NCI-H1092 treated with DMSO at 0.1 percent for 48 hours (cell line): ENCODE data around the gene ZNF230.

Experiments used
- DNase-seq: peaks from one replicate; lab custom pipeline; 2025; lab: John Stamatoyannopoulos, UW

The ZNF230 gene

DNA sequence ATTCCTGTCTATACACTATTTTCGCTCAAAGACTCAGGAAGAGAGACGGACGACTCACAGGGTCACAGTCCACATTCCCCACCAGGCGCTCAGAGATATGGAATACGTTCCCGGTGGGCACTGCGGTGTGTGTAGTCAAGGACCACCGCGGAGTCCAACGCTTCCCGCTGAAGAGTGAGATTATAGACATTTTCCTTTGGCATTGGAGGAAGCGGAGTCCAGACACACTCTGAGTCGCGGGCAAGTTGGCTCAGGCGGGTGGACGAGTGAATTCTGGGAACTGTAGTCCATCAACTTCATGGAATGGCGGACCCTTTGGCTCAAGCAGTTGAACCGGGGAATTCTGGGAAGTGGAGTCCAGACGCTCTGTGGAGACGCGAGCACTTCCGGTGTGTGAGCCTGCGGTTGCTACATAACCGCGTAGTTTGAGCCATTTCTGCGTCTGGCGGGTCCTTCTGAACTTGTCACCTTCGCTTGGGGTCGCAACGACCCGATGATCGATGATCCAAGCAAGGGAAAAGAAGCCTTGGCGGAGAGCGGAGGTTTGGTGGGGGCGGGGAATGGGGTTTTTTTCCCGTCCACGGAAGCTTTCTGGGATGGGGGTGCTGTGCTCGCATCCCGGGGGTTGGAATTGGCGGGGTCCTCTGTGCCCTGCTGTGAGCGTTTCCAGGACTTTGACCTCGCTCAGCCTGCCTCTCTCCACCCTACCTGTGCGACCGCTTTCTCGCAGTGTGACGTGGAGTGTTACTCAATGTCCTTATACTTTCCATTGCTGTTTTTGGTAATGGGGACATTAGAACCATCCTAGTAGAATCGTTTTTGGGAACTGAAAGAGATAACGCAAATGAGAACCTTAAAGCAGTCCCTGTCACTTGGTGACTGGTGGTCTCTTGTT, at the start of gene ZNF230:
Gene ZNF230, plus strand, starts transcription at position 392 of the 895 bp plus-strand sequence. CDS start 4,122 bp downstream, outside the sequence.
- peak; percentile 90 for DNase-seq

DNA sequence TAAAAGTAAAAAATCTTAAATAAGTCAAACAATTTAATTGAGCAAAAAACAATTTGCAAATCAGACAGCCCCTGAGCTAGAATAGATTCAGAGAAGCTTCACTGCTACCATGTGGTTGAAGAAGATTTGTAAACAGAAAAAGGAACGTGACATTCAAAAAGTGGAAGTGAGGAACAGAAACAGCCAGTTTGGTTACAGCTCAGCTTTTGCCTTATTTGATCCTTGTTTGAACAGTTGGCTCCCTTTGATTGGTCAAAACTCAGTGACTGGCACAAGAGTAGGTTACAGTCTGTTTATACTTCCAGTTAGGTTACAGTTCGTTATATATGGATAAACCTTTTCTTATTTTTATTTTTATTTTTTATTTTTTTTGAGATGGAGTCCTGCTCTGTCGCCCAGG, 45.9 kb upstream of the ZNF230 start:
- no peak for DNase-seq

DNA sequence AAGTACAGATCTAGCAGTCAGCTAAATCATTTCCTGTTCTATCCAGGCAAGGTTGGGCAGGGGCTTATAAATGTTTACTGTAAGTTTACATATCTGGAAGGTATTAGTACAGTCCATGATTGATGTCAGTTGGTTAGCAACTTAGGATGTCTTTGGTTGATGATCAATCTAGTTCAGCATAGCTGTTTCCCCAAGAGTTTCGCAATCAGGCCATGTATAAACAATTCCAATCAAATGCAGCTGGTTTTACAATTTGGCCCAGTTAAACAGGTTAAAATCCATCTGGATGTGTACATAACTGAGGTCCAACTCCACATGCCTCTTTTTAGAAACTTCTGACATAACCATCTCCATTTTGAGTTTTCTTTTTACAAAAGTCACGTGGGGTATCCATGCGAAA, 44.9 kb upstream of the ZNF230 start:
- no peak for DNase-seq

DNA sequence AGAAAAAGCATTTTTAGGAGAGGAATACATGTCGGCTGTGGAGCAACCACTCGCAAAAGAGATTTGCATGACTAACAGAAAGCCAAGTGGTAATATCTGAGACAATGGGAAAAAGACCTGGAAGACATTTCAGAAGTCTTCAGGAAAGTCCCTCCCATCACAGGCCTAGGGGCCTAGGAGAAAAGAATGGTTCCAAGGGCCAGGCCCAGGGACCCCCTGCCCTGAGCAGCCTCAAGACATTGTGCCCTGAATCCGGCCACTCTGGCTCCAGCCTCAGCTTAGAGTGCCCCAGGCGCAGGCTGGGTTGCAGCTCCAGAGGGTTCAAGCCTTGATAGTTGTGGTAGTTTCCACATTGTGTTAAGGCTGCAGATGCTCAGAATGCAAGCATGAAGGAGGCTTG, 42.3 kb upstream of the ZNF230 start:
- DNase-seq: no peak

DNA sequence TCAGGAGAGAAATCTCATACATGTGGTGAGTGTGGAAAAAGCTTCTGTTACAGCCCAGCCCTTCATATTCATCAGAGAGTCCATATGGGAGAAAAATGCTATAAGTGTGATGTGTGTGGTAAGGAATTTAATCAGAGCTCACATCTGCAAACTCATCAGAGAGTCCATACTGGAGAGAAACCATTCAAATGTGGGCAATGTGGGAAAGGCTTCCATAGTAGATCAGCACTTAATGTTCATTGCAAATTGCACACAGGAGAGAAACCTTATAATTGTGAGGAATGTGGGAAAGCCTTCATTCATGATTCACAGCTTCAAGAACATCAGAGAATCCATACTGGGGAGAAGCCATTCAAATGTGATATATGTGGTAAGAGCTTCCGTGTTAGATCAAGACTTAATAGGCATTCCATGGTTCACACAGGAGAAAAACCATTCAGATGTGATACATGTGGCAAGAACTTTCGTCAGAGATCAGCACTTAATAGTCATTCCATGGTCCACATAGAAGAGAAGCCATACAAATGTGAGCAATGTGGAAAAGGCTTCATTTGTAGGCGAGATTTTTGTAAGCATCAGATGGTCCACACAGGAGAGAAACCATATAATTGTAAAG, 36.6 kb upstream of the ZNF230 start:
- no peak for DNase-seq

DNA sequence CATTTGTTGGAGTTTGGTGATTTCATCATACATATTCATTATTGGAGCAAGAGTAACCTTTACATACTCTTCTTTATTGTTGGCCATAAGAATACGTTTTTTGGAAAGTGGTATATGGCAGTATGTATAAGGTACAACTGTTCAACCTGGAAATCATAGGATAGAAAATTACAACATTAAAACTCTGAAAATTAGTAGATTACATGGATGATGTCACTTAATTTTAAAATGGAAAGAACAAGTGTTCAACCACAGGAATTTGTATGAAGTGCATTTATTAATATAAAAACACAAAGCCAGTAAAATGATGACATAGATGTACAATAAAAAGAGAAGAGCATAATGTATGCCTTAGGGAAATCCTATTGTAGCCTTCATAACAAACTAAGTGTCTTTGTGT, 26.0 kb upstream of the ZNF230 start:
- no peak for DNase-seq

DNA sequence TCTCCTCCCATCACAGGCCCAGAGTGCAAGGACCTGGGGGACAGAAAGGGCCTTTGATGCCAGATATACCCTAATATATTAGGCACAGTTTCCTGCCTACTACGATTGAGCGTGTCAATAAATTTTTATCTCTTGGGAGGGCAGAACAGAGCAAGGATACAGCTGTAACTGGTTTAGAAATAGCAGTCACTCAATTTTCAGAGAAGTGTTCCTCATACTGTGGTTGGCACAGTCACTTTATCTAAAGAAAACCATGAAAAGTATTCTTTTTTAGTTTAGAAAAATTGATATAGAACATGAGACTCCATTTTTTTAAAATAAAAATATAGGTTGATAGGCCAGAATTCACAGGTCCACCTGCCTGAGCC, 19.2 kb upstream of the ZNF230 start:
- no peak for DNase-seq

DNA sequence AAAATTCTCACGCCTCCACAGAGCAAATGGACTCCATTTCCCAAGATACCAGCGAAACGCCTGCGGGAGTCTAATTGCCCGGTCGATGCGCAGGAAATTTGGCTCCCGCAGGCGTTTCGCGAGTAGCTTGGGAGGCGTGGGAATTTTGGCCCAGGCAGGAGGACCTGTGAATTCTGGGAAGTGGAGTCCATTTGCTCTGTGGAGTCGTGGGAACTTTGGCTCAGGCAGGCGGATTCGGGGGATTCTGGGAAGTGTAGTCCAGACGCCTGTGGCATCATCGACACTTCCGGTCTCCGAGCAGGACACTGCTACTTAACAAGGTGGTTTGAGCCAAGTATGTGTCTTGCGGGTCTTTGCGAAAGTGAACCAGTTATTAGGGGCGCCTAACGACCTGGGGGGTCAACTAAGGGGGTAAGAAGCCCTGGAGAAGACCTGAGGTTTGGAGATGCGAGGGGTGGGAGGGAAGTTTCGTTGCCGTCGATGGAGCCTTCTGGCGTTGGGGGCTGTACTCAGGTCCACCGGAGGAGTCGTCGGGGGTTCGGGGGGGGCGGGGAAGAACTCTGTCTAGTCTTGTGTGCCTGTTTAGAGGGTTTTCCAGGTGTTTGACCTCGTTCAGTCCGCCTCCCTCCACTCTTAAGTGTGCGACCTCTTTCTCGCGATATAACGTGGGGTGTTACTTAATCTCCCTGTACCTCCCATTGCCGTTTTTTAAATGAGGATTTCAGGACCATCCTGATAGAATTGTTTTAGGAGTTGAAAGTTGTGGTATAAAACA, 18.7 kb upstream of the ZNF230 start, which contains the start of gene ZNF155:
Gene ZNF155, plus strand, starts transcription at position 277 of the 775 bp plus-strand sequence. CDS start 4,356 bp downstream, outside the sequence.
- peak; percentile 91 for DNase-seq

DNA sequence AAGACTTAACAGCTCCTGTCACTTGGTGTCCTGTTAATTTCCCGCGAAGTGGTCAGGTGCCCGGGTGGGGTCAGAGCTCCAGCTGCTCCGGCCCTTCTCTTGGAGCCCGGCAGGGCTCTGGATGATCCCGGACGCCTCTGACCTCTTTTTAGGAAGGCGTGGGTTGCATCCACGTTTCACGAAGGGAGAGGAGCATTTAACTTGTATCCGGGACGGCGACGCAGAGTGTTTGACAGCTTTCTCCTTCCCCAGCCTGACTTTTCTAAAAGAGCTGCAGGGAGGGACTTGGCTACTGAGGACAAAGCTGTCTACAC, 18.1 kb upstream of the ZNF230 start:
- no peak for DNase-seq

DNA sequence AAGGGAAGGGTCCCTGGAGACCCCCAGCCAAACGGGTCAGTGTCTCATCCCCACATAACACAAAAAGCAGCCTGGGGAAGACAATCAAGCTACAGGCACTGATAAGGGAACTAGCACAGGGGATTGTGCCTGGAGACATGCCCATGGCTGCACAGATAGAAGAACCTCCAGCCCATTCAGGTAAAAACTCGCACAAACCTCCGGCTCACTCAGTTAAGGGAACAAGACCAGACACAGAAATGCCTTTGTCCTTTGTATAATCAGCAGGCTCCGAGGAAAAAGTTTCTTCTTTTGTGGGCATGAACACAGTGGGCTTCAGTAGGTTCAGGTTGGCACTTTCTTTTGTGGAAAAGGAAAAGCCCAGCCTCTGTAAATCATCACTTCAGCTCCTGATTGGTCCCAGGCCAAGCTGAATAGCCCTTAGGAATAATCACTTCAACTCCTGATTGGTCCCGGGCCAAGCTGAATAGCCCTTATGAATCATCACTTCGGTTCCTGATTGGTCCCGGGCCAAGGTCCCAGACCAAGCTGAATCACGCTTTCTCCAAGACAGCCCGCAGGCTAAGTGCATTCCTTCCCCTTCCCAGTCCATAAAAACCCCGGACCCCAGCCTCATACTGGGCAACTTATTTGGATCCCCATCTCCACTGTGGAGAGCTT, 5.0 kb upstream of the ZNF230 start:
- DNase-seq: no peak

DNA sequence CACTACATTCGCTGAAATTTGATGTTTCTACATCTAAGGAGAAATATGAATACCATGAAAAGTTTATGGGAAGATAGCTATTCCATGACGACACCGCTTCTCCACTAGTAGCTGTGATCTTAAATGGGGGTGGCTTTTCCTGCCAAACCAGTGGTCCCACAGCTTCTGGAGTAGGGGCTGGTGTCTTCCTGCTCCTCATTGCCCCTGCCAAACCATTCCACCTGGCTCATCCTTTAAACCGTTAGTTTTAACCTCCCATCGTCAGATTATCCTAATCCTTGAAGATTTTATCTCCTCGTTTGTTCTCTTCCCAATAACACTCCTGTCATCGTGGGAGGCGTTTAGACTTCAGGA, 568 bp upstream of the ZNF230 start:
- no peak for DNase-seq

DNA sequence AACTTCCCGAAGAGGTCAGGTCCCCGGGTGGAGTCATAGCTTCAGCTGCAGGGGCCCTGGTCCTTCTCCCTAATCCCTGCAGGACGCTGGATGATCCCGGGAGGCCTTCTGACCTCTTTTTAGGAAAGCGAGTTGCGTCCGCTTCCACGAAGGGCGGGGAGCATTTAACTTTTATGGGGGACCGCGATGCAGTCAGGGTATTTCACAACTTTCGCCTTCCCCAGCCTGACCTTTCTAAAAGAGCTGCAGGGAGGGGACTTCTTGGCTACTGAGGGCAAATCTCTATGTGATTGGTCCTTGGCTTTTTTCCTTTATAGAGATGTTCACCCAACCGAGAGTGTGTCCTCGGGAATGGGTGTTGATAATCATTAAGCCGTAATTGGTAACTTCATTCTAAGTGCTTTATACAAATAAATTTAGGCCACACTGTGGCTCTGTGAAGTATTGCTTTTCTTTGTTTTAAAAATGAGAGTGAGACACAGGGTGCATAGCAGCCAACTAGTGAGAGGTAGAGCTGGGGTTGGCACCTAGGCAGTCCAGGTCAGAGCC, 778 bp downstream of the ZNF230 start:
- no peak for DNase-seq

DNA sequence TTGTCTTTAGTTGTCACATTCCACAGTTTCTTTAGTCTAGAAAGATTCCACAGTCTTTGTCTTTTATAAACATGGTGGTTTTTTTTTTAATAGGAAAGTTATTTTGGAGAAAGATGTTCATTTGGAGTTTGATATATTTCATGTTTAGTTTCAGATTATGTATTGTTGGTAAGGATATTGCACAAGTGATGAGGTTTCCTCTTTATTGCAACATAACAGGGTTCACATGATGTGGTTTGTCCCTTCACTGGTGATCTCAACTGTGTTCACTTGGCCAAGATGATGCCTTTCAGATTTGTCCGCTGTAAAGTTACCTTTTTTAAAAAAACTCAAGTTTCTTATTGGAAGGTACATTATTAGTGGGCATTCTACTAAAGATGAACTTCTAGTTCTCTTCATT, 3.2 kb downstream of the ZNF230 start:
- no peak for DNase-seq

DNA sequence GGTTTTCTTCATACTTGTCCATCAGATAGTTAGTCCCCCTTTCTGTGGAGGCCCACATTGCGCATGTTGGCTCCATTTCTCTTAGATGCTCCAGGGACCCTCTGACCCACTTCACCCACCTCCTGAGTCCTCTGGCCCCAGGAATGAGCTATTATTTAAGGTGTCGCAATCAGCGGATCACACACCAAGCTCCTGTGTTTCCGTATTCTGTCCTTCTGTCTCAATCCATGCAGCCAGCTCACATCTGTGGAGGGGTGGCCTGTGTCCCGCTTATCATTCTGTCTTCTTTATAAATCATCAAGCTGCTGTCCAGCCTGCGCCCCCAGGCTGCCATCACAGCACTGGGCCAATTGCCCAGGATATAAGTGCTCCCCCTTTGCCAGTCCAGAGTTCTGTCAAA, 4.7 kb downstream of the ZNF230 start:
- DNase-seq: no peak

DNA sequence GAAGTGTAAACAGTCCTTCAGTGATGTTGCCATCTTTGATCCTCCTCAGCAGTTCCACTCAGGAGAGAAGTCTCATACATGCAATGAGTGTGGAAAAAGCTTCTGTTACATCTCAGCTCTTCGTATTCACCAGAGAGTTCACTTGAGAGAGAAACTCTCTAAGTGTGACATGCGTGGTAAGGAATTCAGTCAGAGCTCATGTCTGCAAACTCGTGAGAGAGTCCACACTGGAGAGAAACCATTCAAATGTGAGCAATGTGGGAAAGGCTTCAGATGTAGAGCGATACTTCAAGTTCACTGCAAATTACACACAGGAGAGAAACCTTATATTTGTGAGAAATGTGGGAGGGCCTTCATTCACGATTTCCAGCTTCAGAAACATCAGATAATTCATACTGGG, 7.7 kb downstream of the ZNF230 start:
- DNase-seq: no peak

DNA sequence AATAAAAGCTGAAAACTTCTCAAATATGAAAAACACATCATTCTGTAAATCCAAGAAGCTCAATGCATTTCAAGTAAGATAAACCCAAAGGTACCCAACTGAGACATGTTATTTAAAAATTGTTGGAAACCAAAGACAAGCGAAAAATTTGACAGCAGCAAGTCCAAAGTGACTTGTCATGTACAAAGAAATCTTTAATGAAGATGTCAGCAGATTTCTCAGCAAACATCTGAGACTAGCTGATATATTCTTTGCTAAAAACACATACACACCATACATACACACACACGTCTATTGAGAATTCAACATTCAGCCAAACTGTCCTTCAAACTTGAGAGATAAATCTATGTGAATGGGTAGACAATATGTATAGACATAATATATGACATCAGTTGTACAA, 16.7 kb downstream of the ZNF230 start:
- no peak for DNase-seq

DNA sequence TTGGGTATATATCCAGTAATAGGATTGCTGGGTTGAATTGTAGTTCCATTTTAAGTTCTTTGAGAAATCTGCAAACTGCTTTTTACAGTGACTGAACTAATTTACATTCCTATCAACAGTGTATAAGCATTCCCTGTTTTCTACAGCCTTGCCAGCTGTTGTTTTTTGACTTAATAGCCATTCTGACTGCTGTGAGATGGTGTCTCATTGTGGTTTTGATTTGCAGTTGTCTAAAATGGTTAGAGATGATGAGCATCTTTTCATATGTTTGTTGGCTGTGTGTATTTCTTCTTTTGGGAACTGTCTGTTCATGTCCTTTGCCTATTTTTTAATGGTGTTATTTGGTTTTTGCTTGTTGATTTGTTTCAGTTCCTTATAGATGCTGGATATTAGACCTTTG, 18.5 kb downstream of the ZNF230 start:
- no peak for DNase-seq

DNA sequence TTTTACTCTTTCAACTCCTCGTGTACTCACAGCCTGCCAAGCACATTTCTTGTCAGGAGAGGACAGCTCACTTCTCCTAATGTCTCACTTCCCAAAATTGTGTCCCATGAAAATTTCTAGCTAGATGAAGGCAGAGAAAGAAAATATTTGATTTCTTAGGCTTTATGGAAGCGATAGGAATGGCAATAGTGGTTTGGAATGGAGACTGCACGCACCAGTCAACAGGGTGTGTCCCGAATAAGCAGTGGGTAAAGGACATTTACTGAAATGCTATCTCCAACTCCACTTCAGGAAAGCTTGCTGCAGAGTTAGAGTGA, 22.1 kb downstream of the ZNF230 start:
- no peak for DNase-seq

DNA sequence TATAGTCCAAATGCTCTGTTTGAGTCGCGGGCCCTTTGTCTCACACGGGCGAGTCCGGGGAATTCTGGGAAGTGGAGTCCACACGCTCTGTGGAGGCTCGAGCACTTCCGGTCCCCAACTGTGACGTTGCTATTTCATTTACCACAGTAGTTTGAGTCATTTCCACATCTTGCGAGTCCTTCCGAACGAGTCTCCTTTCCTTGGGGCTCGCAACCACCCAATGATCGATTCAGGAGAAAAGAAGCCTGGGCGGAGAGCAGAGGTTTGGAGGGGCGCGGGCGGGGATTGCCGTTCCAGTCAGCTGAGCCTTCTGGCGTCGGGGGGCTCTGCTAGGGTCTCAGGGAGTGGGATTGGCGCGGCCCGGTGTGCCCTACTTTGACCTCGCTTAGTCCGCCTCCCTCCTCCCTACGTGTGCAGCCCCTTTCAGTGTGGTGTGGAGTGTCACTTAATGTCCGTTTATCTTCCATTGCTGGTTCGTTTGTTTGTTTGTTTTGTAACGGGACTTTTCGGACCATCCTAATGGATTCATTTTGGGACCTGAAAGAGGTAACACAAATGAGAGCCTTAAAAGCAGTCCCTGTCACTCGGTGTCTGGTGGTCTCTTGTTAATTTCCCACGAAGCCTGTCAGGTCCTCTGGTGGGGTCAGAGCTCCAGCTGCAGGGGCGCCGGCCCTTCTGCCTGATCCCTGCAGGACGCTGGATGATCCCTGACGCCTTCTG, 22.6 kb downstream of the ZNF230 start, which contains the start of gene ZNF222:
Gene ZNF222, plus strand, starts transcription at position 163 of the 720 bp plus-strand sequence. Its CDS starts 58 bp downstream, at position 221.
- peak; percentile 46 for DNase-seq

DNA sequence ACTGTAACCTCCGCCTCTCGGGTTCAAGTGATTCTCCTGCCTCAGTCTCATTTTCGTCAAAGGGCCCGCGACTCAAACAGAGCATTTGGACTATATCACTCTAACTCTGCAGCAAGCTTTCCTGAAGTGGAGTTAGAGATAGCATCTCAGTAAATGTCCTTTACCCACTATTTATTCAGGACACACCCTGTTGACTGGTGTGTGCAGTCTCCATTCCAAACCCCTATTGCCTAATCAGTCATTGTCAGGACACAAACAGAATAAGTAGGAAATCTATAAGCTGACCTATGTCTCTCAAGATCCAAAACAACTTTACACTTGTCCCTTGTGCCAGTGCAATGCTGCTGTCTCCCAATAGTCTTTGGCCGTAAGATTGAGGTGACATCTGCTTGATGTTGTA, 23.9 kb downstream of the ZNF230 start:
- DNase-seq: no peak

DNA sequence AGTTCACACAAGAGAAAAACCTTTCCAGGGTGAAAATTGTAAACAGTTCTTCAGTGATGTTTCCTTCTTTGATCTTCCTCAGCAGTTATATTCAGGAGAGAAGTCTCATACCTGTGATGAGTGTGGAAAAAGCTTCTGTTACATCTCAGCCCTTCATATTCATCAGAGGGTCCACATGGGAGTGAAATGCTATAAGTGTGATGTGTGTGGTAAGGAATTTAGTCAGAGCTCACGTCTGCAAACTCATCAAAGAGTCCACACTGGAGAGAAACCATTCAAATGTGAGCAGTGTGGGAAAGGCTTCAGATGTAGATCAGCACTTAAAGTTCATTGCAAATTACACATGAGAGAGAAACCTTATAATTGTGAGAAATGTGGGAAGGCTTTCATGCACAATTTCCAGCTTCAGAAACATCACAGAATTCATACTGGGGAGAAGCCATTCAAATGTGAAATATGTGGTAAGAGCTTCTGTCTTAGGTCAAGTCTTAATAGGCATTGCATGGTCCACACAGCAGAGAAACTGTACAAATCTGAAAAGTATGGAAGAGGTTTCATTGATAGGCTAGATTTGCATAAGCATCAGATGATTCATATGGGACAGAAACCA, 29.3 kb downstream of the ZNF230 start:
- DNase-seq: no peak
